ENCODE data around the gene MAP4K2.

The MAP4K2 gene

DNA sequence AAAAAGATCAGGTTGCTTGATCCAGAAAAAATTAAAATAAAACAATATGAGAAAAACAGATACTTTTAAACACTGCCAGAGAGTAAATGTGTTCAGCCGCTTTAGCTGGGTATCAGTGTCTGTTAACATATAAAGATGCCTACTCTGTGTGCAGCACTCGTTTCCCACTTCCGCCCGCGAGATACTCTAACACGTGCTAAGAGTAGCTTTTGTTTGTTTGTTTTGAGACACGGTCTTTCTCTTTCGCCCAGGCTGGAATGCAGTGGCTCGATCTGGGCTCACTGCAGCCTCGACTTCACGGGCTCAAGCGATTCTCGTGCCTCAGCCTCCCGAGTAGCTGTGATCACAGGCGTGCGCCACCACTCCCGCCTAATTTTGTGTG is 7.9 kb upstream of the MAP4K2 start:
- DNase-seq: no peak

DNA sequence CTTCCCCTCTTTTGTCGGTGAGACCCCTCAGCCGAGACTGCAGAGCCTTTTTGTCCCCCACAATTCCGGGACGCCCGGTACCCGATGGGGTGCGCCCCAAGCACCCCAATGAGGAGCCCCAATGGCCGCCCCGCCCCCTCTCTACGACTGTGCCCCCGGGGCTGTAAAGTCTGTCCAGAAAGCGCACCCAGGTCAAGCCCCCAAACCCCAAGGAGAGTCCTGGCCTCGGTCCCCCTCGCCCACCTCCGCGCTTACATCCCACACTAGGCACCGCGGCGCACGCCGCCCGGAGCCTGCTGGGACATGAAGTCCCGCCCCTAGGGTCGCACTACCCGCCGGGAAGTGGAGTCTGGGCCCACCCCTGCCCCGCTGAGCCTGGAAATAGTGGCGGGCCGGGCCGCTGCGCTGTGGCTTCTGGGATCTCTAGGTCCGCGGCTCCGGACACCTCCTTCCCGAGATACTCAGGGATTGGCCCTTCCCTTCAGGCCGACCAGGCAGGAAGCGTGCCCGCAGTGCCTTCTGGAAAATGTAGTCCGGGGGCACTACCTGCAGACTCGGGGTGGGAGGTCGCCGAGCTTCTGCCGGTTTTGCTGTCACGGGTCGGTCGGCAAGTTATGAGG is 7.4 kb upstream of the MAP4K2 start, which contains the start of gene MEN1:
Gene MEN1 (minus strand): TSS at position 281 of the 620 bp plus-strand sequence. CDS start 442 bp downstream, outside the sequence.
- peak; percentile 98 for DNase-seq

DNA sequence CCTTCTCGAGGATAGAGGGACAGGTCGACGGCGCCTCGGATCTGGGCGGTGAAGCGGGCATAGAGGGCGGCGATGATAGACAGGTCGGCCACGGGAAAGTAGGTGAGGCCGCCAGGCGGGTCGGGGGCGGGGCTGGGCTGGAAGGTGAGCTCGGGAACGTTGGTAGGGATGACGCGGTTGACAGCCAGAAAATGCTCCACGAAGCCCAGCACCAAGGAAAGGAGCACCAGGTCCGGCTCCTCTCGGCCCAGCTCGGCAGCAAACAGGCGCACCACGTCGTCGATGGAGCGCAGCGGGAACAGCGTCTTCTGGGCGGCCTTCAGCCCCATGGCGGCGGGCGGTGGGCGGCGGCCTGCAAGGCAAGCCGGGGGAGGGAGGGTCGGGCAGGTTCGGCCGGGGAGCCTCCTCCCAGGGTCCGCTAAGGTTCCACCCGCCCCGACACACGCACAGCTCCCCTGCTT is 6.8 kb upstream of the MAP4K2 start:
- DNase-seq: peak; percentile 30

- DNase-seq: no peak
Measured at GRCh38 chr11:64805481-64805880, 2.5 kb upstream of the MAP4K2 start.

DNA sequence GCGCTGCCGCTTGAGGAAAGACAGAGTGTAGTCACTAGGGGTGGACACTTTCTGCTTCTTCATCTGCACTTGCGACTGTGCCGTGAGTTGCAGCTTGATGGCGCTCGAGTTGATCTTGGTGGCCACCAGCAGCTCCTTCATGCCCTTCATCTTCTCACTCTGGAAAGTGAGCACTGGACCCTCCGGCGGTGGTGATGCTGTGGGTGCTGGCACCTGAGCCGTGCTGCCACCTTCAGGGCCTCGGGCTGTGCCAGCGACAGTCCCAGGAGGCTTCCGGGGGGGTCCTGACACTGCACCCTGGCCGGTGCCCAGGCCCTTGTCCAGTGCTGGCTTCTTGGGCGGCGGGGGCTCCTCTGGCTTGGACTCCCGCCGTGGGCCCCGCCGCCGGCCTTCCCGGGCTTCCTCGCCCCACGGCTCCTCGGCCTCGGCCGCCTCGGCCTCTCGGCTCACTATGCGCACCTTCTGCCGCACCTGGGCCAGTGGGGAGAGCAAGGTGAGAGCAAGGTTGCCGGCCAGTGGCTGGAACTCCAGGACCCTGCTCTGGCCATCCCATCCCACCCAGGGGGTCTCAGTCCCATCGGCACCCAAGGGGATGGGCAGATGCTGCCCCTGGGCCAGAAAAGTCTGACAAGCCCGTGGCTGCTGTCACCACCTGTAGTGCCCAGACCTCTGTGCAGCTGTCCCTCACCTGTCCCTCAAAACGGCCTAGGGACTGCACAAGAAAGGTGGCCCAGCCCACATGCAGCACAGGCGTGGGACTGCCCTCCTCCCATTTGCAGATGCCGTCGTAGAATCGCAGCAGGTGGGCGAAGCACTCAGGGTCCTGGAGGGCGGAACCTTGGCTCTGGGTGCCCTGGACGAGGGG is 1.6 kb upstream of the MAP4K2 start:
- DNase-seq: peak; percentile 39

GRCh38 chr11:64803846-64804345 is 882 bp upstream of the MAP4K2 start:
- no peak for DNase-seq

DNA sequence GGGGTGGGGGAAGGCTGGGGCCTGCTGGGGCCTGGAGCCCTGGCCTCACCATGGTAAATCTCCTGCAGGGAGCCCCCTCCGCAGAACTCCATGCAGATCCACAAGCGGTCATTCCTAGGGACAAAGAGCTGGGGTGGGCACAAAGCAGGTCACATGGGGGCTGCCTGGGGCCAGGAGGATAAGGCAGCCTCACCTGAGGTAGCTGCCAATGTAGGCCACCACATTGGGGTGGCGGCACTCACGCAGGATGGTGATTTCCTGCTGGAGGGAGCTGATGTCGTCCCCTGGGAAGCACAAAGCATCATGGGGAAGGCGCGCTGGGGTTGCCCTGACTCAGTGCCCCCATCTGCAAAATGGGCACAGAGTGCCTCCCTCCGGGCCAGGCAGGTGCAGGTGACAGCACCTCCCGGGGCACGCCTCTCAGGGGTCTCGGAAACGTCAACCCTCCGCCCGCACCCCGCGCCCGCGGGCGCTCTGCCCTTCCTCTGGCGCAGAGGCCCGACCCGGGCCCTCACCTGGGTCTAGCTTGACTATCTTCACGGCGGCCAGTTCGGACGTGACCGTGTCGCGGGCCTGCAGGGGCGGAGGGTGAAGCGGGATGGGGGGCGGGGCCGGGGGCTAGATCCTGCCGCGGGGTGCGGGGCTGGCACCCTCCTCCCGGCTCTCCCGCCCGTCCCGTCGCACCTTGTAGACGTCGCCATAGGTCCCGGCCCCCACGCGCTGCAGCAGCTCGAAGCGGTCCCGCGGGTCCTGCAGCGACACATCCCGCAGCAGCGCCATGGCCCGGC is 450 bp downstream of the MAP4K2 start:
- peak; percentile 30 for DNase-seq

- no peak for DNase-seq
Measured at GRCh38 chr11:64801561-64802369, 1.2 kb downstream of the MAP4K2 start.

DNA sequence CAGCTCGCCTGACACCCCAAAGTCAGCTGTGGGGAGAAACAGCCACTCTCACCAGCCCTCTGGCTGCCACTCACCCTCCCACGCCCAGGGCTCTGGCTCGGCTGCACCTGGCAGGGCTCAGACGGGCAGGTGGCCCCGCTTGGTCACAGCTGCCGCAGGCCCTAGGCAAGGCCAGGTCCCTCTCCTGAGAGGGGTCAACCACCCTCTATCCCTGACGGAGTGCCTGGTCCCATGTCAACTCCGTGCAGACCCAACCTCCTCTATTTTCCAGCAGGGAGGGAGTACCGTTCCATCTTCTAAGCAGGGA is 1.9 kb downstream of the MAP4K2 start:
- no peak for DNase-seq

- DNase-seq: no peak
Measured at GRCh38 chr11:64800303-64801157, 2.5 kb downstream of the MAP4K2 start.

DNA sequence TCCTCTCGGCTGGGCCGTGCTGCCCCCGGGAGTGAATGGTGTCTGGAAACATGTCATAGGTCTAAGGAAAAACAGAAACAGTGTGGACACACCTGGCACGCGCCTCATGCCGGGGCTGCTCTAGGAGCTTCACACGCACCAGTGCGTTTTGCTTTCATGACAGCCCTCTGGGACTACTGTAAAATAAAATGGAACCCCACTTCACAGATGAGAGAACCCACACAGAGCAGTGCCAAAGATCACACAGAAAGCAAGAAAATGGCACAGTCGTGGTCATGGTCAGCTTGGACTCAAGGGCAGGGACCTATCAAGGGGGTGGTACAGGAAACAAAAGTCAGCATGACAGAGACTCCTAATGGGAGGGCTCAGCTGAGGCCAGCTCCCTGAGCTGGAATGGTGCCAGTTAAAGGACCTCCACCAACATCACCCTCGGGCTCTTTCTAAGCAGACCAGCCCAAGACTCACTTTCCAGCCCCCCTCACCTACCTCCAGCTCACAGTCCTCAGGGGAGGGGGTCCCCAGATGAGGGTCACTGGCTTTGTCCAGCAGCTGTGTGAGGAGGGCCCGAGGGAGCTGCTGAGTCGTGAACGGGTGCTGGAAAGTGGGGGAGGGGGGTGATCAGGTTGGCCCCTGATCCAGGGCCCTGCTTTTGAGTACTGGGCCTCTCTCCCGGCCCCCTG is 3.3 kb downstream of the MAP4K2 start:
- no peak for DNase-seq

GRCh38 chr11:64799256-64799622 is 3.8 kb downstream of the MAP4K2 start:
- no peak for DNase-seq

GRCh38 chr11:64796757-64797541 is 6.1 kb downstream of the MAP4K2 start:
- DNase-seq: no peak

GRCh38 chr11:64796047-64796756 is 6.8 kb downstream of the MAP4K2 start:
- no peak for DNase-seq

GRCh38 chr11:64794526-64794925 is 8.5 kb downstream of the MAP4K2 start:
- no peak for DNase-seq

- no peak for DNase-seq
Measured at GRCh38 chr11:64793271-64794160, 9.5 kb downstream of the MAP4K2 start.

DNA sequence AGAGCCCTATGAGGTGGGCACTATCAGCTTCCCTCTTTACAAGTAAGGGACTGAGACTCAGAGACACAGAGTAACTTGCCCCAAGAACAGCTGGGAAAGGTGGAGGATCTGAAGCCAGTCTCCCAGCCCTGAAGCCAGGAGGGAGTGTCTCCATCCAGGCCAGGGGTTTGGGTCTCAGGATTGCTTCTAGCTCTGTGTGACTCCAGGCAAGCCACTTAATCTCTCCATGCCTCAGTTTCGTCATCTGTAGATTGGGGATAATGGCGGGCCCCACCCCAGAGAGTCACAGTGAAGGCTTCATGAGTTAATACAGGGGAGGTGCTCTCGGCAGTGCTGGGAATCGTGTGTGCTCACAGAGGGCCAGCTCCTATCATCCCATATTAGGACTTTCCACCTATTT is 10.5 kb downstream of the MAP4K2 start:
- no peak for DNase-seq

DNA sequence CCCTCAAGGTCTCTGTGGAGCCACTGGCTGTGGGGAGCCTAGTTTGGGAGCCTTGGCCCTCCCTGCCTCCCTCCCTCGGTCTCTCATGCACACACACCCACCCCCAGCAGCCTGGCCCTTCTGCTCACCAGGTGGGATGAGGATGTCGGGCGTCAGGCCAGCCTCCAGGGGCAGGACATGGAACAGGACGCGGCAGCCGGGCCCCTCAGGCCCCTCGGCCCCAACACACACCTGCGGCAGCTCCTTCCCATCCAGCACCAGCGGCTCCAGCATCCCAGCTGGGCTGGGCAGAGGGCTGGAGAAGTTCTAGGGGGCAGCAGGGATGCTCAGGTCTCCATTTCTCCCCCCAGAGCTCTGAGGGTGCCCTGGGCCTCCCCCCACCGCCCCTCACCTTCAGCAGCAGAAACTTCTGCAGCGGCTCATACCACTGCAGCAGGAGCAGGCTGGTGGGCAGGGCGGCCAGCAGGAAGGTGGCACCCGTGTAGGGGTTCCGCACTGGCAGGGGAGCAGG is 11.2 kb downstream of the MAP4K2 start:
- no peak for DNase-seq
